ENCODE data around the gene ATXN7.

GRCh38 chr3:63963496-63963895 is 99.8 kb downstream of the ATXN7 start:
- TF ChIP-seq JUND (IDR thresholded peaks at IDR 0.05; ENCODE audit: low read depth, low read length), result no peak
- no peak for TF ChIP-seq KDM1A (IDR thresholded peaks at IDR 0.05; ENCODE audit: borderline replicate concordance)
- no peak for TF ChIP-seq NFXL1 (IDR thresholded peaks at IDR 0.05; ENCODE audit: borderline replicate concordance)
- no peak for TF ChIP-seq YY1 (IDR thresholded peaks at IDR 0.05; ENCODE audit: low read depth, low read length)
- no peak for TF ChIP-seq SREBF1 (IDR thresholded peaks at IDR 0.05; ENCODE audit: low read length)
- TF ChIP-seq RCOR1 (conservative IDR thresholded peaks at IDR 0.05; ENCODE audit: low read depth, low read length), result no peak

All from GM12878 (cell line).